HG02623 (cell line): ENCODE data around the gene MED26.

ENCODE experiments used
- ATAC-seq: cut with Tn5 transposase; IDR thresholded peaks from one replicate; pipeline ENCODE4 v1.9.1; 2021; ENCODE audit warnings: moderate library complexity; ENCODE audit not compliant: unreplicated experiment

Gene MED26

DNA sequence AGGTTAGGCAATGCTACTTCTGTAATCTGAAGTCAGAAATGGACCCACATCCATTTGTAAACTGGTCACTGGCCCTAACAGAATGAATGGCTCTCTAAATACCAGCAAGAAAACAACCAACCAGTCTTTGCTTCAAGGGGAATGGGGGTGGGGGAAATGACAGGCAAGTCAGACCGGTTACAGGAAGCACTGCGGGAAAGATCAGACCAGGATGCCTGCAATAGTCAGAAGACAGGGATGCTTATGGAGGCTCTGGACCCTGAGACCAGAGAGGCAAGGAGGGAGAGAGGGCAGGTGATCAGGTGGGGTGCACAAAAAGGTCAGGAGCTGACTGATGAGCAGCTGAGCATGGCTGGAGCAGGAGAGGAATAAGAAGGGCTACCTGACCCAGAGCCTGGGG lies 13.1 kb downstream of the MED26 start:
- ATAC-seq, result no peak

DNA sequence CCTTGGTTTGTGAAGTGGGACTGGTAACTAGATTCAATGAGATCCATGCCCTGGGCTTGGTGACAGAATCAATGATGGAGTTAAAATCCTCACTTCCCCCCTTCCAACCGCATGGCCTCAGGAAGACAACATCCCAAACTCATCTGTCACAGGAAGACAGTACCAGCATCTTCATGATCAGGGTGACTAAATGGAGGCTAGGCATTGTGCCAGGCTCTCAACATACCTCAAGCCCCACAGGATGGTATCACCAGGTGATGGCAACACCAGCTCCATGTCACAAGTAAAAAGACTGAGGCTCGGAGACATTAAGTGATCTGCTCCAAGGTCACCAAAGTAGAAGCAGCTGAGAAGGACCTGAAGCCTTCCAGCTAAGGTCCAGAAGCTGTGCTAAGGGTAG lies 14.2 kb downstream of the MED26 start:
- no peak for ATAC-seq

DNA sequence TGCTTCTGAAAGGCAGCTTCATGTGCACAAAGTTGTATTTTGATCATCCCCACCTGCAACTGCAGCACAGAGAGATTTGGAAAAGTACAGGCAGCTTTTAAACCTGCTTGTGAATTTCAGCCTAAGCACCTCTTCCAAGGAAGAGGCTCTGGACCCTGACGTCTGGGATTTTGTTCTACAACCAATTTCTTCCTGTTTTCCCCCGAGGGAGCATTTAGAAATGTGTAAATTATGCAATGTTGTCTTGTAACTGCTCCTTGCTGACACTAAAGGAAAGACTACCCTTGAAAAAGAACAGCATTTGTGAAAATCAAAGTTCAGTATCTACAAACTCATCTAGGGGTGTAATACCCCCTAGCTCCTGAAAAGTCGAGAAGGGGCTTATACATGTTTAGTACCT lies 15.4 kb downstream of the MED26 start:
- ATAC-seq, result no peak

DNA sequence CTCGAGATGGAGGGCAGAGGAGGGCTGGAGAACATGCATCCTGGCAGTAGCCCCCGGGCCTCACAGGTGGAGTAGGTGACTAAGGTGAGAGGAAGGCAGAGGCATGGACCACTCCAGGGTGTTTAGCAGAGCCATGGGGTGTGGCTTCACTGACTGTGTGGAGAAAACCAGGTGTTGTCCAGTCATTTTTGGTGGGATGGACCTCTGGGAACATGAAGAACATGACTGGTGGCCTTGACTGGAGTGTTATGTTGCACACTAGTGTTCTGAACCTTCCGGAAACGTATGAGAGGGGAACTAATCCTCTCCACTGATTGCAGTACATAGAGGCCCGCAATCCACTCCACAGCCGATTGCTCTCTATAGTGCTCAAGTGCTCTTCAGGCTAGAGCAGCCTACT lies 16.9 kb downstream of the MED26 start:
- no peak for ATAC-seq

DNA sequence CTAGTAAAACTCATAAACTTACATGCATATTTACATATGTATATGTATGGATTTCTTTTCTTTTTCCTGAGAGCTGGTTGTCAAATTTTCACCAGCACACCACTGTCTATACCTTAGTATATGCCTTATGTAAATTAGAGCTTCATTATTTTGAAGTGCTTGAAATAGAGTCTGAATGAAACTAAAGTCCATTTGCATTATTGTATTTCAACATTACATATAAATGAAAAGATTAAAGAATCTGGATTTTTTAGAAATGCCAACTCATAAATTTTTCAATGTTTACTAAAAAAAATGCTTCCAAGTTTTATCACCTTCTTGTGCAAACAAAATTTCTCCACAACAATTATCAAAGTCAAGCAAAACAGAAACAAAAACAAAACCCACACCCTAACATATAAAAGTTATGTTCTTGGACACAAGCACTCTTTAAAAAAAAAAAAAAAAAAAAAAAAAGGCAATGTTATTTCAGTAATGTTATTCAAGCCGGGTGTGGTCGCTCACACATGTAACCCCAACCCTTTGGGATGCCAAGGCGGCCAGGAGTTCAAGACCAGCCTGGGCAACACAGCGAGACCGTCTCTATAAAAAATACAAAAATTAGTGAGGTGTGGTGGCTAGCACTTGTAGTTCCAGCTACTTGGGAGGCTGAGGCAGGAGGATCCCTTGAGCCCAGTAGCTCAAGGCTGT lies 18.3 kb downstream of the MED26 start:
- ATAC-seq, result no peak

DNA sequence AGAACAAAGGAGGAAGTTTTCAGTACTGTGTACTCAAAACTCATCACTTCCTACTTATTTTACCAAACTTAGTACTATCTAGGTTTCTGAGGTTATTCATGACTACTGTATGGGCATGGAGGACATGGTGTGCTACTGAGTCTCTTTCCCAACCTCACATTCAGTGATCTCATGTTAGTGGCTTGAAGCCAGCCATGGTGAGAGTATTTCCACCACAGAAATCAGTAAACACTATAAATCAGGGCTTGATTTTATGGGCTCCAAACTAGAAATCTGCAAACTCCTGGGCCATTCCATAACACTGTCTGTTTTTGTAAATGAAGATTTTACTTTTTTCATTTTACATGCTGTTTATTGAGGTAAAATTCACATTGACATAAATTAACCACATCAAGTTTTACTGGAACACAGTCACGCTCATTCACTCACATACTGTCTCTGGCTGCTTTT lies 19.7 kb downstream of the MED26 start:
- no peak for ATAC-seq

DNA sequence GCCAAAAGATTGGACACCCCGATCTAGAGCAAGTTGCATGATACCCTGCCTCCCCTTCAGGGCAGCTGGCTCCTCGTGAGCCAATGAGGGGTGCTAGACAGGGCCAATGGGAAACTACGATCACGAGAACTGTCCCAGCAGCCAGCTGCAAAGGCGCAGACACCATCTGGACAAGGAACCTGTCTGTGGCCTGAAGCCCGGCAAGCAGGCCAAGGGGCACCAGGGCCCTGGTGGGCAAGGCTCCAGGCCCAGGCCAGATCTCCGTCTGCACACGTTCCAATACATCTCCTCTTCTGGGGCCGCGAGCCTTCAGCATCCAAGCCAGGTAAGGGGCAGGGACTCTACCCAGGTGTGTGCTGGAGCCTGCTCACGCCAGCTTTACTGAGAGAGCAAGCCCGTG lies 20.2 kb downstream of the MED26 start:
- ATAC-seq, result no peak

DNA sequence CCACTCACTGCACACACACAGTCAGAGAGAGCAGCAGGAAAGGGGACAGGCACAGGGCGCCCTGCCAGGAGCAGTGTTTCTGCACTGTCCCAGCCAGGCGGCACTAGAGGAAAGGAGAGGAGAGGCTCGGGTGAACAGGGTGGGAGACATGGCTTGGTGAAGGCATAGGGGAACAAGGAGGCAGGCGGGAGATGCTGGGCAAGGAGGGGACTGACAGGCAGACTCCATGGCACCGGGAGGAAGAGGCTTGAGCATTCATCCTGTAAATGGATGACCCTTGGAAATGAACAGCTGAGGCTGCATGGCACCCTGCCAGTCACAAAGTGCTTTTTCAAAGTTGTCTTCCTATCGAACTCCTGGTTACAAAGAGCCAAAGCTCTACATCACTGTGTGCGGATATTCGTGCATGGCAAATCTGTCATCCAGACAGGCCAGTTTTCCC lies 22.4 kb downstream of the MED26 start:
- no peak for ATAC-seq

DNA sequence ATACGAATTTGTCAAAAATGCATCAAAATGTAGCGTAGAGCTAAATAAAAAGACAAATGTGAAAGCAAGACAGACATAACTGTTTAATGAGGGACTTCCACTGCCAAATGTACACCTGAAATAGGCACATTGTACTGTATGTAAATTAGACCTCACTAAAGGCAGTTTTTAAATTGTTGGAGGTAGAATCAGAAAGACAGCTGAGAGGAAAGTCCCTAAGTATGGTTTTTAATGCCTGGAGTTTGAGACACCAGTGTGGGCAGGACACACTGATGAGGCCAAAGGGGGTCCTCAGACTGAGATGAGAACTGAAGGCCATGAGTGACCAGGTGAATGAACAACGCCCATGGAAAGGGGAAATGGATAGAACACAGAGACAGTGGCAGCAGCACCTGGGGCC lies 22.9 kb downstream of the MED26 start:
- ATAC-seq, result no peak

DNA sequence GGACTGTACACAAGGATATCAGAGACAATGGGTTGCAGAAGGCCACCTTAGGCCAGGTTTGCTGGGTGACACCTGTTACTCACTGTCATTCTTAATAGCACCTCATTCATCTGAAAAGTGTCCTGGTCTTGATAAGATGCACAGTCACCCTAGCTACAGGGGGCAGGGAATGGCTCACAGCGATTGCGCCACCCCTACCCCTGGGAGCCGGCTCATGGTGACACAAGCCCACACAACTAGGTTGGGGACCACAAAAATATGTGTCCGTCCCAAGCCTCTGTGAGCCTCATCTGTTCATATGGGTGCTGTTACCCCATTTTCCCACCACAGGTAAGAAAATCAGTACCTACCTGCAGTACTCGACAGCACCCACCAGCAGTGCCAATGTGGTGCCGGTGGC lies 23.4 kb downstream of the MED26 start:
- ATAC-seq, result no peak

DNA sequence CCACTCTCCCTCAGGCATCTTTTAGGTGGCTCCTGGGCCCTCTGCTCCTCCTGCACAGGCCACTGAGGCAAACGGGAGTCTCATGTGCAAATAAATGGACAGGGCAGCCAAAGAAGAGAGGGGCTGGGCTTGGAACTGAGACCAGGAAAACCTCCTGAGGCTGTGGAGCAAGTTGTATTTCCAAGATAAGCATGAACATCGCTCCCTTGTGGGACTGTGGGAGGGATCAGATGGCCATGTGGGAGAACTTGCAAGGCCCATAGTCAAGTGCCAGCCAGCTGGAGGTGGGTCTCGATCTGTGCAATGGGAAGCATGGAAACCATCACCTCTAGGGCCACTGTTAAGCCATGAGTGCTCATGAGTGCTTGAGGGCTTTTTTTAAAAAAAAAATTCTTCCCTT lies 24.9 kb downstream of the MED26 start:
- ATAC-seq, result no peak

DNA sequence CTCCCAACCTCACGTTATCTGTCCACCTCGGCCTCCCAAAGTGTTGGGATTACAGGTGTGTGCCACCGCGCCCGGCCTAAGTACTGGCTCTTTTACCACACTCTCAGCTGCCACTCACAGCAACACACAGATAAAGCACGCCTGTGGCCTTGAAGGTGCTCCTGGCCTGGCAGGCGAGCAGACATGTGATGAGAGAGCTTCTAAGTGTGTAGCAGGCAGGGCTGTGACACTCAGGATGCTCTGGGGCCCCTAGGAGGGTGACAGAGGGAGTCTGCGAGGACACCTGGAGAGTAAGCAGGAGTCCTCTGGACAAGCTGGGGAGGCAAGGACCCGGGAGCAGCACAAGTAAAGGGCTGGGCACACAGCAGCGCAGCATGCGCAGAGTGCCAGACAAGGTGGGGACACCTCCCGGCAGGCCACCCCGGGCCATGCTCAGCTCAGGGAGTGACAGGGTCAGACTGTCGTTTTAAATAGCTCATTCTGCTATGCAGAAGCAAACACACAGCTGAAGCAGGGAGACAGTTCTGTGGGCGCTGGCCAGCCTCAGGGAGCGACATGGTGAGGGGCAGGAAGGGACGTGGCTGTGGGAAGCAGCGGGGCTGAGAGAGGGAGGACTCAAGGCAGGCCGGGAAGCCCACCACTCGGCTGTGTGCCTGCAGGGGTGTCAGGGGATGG lies 26.5 kb downstream of the MED26 start:
- ATAC-seq, result no peak

DNA sequence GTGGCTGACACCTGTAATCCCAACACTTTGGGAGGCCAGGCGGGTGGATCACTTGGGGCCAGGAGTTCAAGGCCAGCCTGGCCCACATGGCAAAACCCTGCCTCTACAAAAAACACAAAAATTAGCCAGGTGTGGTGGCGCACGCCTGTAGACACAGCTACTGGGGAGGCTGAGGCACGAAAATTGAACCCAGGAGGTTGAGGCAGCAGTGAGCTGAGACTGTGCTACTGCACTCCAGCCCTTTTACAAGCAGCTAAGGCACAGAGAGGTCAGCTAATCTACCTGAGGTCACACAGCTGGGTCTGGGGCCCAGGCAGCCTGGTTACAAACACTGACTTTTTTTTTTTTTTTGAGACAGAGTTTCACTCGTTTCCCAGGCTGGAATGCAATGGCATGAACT lies 27.2 kb downstream of the MED26 start:
- ATAC-seq, result no peak

DNA sequence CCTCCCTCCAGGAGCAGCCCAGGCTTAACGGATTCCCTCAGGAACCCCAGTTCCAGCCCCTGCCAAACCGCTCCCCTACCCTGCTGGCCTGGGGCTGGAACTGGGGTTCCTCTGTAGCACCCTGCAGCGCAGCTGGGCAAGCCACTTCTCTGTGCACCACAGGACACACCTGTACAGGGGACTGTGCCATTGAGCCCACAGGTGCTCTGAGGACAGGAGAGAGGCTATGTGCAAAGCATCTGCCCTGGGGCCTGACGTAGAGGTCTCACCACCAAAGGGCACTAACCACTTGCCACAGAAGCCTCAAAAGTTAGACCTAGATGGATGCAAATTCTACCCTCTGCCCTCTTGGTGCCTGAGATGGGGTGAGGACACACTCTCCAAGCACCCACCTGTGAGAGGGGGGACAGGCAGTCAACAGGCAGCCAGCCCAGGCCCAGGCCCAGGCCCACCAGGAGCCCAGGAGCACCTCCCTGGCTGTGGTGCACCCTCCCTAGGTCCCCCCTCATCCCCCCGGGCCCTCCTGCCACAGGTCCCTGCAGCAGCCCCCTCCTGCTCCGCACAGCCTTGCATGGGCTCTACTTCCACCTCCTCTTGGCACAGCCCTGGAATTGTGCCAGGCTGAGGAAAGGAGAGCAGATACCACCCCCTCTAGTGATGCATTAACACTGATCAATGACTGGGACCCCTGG lies 28.2 kb downstream of the MED26 start:
- no peak for ATAC-seq

DNA sequence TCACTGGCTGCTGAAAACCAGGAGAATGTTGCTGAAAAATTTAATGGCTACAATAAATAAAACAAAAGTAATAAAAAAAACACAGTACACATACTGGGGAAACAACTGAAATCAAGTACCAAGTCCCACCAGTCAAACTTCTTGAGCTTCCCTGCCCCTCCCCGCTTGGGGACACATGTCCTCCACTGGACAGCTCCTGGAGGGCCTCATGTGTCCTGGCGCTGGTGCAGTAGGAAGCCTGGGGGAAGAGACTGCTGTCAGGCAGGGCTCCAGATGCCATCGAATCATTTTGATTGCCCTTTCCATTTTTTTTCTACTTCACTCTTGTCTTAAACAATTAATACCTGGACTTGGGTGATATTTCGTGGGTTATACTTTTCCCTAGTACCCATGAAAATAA lies 29.2 kb downstream of the MED26 start:
- ATAC-seq, result no peak

DNA sequence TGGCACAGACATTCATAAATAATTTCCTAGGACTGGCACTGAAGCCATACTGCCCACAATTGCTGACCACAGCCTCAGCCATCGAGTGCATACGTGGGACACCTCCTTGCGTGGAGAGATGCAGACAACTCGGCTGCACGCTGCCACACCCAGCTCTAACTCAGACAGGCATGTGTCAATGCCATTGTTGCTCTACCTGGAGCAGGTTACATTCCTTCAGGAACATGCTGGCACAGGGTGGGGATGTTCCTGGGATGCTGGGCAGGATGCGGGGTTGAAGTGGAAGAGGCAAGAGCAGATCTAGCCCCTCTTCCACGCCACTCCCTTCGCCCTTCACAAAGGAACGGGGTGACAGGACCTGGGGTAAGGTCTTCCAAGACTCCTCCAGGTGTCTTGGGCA lies 31.6 kb downstream of the MED26 start:
- ATAC-seq, result no peak

DNA sequence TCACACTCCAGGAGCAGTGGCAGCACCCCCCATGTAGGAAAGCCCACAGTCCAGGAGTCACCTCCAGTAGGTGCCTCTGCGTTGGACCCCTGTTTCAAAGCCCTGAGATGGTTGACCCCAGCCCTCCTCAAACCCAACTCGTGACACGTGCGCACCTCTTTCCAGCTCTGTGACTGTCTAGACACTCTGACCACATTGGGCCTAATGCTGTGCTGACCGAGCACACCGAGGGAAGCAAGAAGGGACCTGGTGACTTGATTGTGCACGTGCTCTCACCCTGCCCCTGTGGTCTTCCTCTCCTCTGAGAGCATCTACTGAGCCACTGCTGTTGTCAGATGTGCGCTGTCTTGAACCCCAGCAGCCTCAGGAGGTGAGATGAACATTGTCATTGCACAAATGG lies 32.9 kb downstream of the MED26 start:
- ATAC-seq, result no peak

DNA sequence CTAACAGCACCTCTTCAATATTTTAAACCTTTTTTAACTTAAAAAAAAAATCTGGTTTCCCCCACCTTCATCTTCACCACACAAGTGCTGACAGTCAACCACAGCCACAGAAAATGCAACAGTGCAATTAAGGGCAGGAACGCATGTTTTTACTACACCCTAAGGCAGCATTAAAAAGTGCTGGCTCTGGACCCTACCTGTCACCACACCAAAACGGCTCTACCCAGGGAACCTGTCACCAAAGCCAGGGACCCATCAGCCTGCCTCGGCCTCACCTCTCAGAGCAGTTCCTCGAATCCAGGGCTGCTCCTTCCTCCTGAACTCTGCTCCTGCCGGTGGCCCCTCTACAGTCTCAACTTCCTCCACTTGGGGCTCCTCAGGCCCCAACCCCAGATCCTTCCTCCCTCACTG lies 33.3 kb downstream of the MED26 start:
- ATAC-seq, result no peak

DNA sequence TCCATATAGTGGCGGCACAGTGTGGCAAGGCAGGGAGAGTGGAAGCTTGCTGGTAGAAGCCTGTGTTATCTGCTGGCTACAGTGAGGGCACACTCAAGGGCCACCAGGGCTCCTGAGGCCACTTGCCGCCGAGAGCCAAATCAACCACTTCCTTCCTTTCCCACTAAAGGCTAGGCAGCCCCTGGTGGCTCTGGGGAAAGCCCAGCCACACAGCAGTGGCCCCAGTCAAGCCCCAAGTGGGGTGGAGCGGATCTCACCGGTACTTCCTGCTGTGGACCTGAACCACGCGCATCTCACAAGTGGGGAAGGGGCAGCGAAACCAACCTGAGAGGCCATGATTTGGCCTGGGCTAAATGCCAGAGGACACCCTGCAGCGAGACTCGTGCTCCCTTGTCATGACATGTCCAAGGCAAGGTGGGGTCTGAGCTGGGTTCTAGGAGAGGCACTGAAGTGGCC lies 33.8 kb downstream of the MED26 start:
- no peak for ATAC-seq

DNA sequence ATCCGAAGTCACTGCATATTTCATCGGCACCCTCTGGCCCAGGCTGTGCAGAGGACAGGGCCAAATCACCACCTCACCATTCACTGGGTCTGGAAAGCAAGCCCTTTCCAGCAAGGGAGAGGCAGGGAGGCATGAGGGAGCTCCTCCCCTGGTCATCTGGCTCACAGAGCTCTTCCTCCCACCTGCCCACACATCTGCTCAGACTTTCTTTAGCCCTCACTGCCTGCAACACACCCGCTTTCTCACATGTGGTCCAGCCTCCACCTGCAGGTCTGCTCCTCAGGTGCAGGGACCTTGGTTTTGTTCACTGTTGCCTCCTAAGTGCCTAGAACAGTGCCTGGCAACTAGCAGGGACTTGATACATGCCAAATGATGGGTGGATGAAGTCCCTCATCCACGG lies 34.8 kb downstream of the MED26 start:
- no peak for ATAC-seq

DNA sequence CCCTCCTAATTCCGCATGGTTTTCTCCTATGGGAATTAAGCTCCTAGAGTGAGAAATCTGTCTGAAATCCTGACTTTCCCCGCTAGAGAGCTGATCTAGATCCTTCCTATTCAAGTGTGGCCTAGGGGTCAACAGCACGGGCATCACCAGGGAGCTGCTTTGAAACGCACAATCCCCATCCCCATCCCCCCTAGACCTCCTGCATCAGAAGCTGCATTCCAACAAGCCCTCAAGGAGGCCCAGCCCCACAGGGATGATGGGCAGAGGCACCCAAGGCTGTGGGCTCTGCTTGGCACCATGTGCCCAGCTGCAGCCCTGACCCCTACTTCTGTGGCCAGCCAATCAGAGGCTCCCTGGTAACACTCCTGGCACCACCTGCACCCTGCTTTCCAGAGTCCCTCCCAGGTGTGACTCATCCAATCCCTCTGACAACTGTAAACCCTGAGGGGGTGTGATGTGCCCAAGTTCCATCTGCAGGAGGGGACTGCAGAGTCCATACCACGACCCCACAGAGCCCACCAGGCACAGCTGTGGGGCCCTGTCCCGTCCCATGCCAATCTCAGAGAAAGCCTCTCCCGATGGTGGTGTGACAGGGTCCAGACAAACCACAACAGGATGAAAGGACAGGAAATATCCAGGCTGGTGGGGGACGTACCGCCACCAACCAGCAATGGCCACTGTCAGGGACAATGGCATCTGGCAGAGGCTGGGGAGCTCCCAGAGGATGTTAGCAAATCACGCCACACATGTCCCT lies 36.0 kb downstream of the MED26 start:
- ATAC-seq, result no peak
